Stimulated activated naive CD8-positive, alpha-beta T cell treated with anti-CD3 and anti-CD28 coated beads, Interleukin-15, Interleukin-2, amounts not matched to agents 100 U/mL and 50 U/mL, for 24 hours (primary cell): ENCODE measurements around the gene CNOT3.
A peak's percentile ranks its signal among the peaks of the same experiment; 100 is the strongest.
"Not testable (repeated sequence)": the region's sequence is repeated elsewhere in the genome, so short reads cannot be mapped to it uniquely, and the experiment has no call there.

Experiments used
- ATAC-seq: fragments of 150-1000 bp; cut with Tn5 transposase; one replicate; pipeline ENCODE4 v1.10.0; 2021
- DNase-seq: peaks from one replicate; pipeline ENCODE4 v3.0.0; 2021

CNOT3 gene

DNA sequence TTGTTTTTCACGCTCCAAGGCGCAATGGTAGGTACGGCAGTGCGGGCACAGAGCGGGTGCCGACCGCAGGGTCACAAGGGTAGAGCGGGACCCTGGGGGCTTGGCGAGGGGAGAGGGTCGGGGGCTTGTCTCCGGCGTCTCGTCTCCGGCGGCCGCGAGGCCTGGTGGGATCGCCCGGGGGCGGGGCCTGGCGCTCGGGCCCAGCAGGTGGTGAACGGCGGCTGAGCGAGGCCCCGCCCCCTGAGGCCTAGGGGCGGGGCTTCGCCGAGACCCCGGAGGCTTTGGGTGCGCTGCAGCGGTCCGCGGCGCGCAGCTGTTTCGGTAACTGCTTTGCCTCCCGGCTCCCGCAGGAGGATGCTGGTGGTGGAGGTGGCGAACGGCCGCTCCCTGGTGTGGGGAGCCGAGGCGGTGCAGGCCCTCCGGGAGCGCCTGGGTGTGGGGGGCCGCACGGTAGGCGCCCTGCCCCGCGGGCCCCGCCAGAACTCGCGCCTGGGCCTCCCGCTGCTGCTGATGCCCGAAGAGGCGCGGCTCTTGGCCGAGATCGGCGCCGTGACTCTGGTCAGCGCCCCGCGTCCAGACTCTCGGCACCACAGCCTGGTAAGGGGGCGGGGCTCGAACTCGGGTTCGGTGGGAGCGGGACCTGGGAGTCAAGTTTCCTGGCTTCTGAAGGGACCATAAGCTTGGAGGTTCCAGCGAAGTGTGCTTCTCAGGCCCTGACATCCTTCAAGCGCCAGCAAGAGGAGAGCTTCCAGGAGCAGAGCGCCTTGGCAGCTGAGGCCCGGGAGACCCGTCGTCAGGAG is 53.6 kb downstream of the CNOT3 start, which contains the start of gene TSEN34:
Gene TSEN34 (plus strand): TSS at position 298 of the 800 bp plus-strand sequence. CDS start 57 bp downstream, at position 355.
- DNase-seq (peak; percentile 90), ATAC-seq (peak; percentile 21)

DNA sequence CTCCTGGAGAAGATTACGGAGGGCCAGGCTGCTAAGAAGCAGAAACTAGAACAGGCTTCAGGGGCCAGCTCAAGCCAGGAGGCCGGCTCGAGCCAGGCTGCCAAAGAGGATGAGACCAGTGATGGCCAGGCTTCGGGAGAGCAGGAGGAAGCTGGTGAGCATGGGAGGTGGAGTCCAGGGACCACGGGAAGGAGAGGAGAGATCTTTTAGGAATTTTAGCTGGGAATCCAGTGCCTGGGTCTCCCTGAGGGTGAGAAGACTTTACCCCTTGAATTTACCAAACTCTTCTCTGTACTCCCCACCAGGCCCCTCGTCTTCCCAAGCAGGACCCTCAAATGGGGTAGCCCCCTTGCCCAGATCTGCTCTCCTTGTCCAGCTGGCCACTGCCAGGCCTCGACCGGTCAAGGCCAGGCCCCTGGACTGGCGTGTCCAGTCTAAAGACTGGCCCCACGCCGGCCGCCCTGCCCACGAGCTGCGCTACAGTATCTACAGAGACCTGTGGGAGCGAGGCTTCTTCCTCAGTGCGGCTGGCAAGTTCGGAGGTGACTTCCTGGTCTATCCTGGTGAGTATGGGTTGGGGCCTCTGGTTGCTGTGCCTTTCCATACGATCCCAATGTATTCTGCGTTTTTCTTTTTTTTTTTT is 54.4 kb downstream of the CNOT3 start:
- no peak for ATAC-seq
- DNase-seq = no peak

DNA sequence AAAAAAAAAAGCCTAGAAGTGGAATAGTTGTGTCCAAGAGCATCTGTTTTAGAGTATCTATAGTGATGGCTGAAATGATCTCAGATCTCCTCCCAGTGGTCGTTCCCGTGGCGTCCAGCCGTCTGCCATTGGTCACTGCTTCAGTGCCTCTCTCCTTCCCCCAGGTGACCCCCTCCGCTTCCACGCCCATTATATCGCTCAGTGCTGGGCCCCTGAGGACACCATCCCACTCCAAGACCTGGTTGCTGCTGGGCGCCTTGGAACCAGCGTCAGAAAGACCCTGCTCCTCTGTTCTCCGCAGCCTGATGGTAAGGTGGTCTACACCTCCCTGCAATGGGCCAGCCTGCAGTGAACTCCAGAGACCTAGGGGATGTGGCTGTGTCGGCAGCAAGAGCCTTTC is 55.4 kb downstream of the CNOT3 start:
- no peak for ATAC-seq
- DNase-seq = no peak

GRCh38 chr19:54194463-54194862 is 56.9 kb downstream of the CNOT3 start:
- ATAC-seq, DNase-seq: not testable (repeated sequence)

- DNase-seq (no peak), ATAC-seq (no peak)
These were observed 59.0 kb downstream of the CNOT3 start for GRCh38 chr19:54196536-54196935.

DNA sequence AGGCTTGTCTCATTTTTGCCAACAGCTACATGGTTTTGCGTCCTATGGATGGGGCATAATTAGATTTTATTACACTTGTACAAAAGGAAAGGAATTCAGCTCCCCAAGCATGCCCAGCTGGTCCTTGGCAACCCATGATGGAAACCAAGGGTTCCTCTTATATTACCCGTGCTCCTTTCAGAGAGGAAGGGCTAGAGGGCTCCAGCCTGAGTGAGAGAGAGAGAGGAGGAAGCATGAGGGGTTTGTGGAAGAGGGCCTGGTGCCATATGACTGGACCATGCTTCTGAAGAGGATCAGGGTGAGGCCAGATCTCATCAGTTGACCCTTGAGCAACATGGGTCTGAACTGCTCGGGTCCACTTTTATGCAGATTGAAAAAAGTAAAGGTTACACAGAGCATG is 59.6 kb downstream of the CNOT3 start:
- no peak for ATAC-seq

GRCh38 chr19:54199401-54199800 is 61.8 kb downstream of the CNOT3 start:
- DNase-seq (no peak), ATAC-seq (no peak)

More for the DNA sequence above, 59.6 kb downstream of the CNOT3 start:
- DNase-seq = no peak

- ATAC-seq (no peak), DNase-seq (no peak)
These were observed 63.7 kb downstream of the CNOT3 start for GRCh38 chr19:54201172-54201701.

DNA sequence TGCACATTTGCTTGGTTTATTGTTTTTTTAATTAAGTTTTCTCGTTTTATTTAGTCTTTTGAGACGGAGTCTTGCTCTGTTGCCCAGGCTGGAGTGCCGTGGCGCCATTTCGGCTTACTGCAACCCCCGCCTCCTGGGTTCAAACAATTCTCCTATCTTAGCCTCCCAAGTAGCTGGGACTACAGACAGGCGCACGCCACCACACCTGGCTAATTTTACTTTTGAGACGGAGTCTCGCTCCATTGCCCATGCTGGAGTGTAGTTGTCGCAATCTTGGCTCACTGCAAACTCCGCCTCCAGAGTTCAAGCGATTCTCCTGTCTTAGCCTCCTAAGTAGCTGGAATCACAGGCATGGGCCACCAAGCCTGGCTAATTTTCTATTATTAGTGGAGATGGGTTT is 64.4 kb downstream of the CNOT3 start:
- DNase-seq (no peak), ATAC-seq (no peak)

DNA sequence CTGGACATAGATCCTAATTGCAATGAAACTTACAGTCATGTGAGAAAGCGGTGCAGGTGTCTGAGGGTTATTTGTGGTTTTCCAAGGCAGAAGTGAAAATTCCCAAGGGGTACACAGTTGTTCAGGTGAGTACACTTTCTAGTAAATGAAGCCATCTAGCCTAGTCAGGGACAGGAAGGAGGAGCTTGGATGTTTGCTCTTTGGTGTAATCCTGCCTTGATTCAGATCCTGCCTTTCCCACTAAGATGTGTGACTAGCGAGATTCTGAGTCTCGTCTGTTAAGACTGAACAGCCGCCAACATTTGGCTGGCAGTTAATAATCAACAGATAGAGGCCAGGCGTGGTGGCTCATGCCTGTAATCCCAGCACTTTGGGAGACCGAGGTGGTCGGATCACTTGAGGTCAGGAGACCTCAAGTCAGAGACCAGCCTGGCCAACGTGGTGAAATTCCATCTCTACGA is 65.6 kb downstream of the CNOT3 start:
- no peak for DNase-seq
- ATAC-seq = no peak

DNA sequence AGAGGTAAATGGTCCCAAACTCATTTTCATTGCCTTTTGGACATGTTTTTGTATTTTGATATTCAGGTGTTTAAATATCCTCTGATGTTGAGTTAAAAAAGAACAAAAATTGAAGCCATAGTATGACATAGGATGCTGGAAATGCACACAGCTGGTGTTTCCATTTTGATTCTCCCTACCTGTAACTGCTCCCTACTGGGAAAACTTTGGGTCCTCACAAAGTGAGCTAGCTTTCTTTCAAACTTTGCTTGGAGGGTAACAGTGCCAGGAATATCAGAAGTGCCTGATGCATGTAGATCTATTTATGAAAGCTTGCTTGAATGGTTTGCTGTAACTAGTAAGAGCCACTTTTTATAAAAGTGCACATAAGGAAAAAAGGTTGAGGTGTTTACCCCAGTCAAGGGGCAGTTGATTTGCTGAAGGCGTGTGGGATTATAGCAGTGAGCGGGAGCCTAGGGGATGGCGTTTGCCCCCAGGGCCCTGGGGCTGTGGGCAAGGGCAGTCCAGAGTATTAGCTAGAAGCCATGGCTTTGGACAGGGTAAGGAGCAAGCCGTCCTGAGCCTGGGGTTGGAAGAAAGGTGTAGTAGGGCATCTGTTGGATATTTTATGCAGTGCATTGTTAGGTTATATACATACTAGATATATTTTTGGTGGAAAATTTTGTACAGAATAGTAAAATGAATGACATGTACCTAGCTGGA is 67.4 kb downstream of the CNOT3 start:
- no peak for ATAC-seq
- no peak for DNase-seq
